ENCODE data around the gene HUWE1. TPM values are rescaled to one million over a fixed set of nuclear protein-coding genes. Genes with fewer than 3 reads are reported as not detected.
A peak's percentile ranks its signal among the peaks of the same experiment; 100 is the strongest.
"Not testable (repeated sequence)": the region's sequence is repeated elsewhere in the genome, so short reads cannot be mapped to it uniquely, and the experiment has no call there.

The HUWE1 gene
- 63.3 and 76.3 TPM in 2 replicates for total RNA-seq (2014; rRNA removed)
- 58.8 TPM for polyA plus RNA-seq (2012)

GRCh38 chrX:53686151-53686885 is at the start of gene HUWE1:
TSS of gene HUWE1 (minus strand) at chrX:53686719. CDS start at chrX:53654107, 32,612 bp downstream.
- DNase-seq (ENCODE audit: low read depth): peak; percentile 54

- no peak for DNase-seq (ENCODE audit: low read depth)
These were observed 46.3 kb upstream of the HUWE1 start for GRCh38 chrX:53732797-53733196.

- DNase-seq (ENCODE audit: low read depth): no peak
These were observed 43.2 kb upstream of the HUWE1 start for GRCh38 chrX:53729751-53730150.

- DNase-seq (ENCODE audit: low read depth): no peak
These were observed 42.0 kb upstream of the HUWE1 start for GRCh38 chrX:53728506-53728905.

GRCh38 chrX:53724872-53725271 is 38.4 kb upstream of the HUWE1 start:
- DNase-seq (ENCODE audit: low read depth): no peak

GRCh38 chrX:53723381-53723780 is 36.9 kb upstream of the HUWE1 start:
- DNase-seq (ENCODE audit: low read depth): no peak

- DNase-seq (ENCODE audit: low read depth): not testable (repeated sequence)
These were observed 35.1 kb upstream of the HUWE1 start for GRCh38 chrX:53721610-53722009.

GRCh38 chrX:53719666-53720065 is 33.1 kb upstream of the HUWE1 start:
- not testable (repeated sequence) for DNase-seq (ENCODE audit: low read depth)

- no peak for DNase-seq (ENCODE audit: low read depth)
These were observed 31.6 kb upstream of the HUWE1 start for GRCh38 chrX:53718073-53718472.

- no peak for DNase-seq (ENCODE audit: low read depth)
These were observed 30.7 kb upstream of the HUWE1 start for GRCh38 chrX:53717205-53717604.

GRCh38 chrX:53716328-53717088 is 30.0 kb upstream of the HUWE1 start:
- DNase-seq (ENCODE audit: low read depth): no peak

GRCh38 chrX:53715346-53715924 is 28.9 kb upstream of the HUWE1 start:
- DNase-seq (ENCODE audit: low read depth): no peak

- DNase-seq (ENCODE audit: low read depth): no peak
These were observed 28.2 kb upstream of the HUWE1 start for GRCh38 chrX:53714580-53715345.

- DNase-seq (ENCODE audit: low read depth): no peak
These were observed 27.6 kb upstream of the HUWE1 start for GRCh38 chrX:53713987-53714579.

GRCh38 chrX:53711436-53711835 is 24.9 kb upstream of the HUWE1 start:
- no peak for DNase-seq (ENCODE audit: low read depth)

GRCh38 chrX:53704854-53705253 is 18.3 kb upstream of the HUWE1 start:
- DNase-seq (ENCODE audit: low read depth): no peak

GRCh38 chrX:53704294-53704693 is 17.8 kb upstream of the HUWE1 start:
- DNase-seq (ENCODE audit: low read depth): no peak

- DNase-seq (ENCODE audit: low read depth): no peak
These were observed 9.5 kb upstream of the HUWE1 start for GRCh38 chrX:53695946-53696549.

- no peak for DNase-seq (ENCODE audit: low read depth)
These were observed 8.1 kb upstream of the HUWE1 start for GRCh38 chrX:53694642-53695041.

- DNase-seq (ENCODE audit: low read depth): no peak
These were observed 1.8 kb upstream of the HUWE1 start for GRCh38 chrX:53688300-53688699.

GRCh38 chrX:53685711-53686110 is 808 bp downstream of the HUWE1 start:
- DNase-seq (ENCODE audit: low read depth): no peak

All from LHCN-M2 (cell line).